CD4-positive, alpha-beta T cell treated with Interleukin-15 for 4 hours (primary cell): ENCODE results near the gene KRTAP5-3.
A peak's percentile ranks its signal among the peaks of the same experiment; 100 is the strongest.

Source experiments
- DNase-seq: peaks from one replicate; pipeline ENCODE4 v3.0.0-alpha.2; 2020; ENCODE audit warnings: low spot score

KRTAP5-3 gene

GRCh38 chr11:1643146-1643690, 35.0 kb upstream of the KRTAP5-3 start:
- no peak for DNase-seq

GRCh38 chr11:1642288-1643145, 34.3 kb upstream of the KRTAP5-3 start:
- no peak for DNase-seq

GRCh38 chr11:1641096-1641495, 32.8 kb upstream of the KRTAP5-3 start:
- DNase-seq = no peak

GRCh38 chr11:1640076-1640946, 32.0 kb upstream of the KRTAP5-3 start:
- no peak for DNase-seq

GRCh38 chr11:1639666-1640065, 31.4 kb upstream of the KRTAP5-3 start:
- no peak for DNase-seq

- no peak for DNase-seq
These were observed 30.9 kb upstream of the KRTAP5-3 start for GRCh38 chr11:1639102-1639620.

GRCh38 chr11:1638344-1638743, 30.1 kb upstream of the KRTAP5-3 start:
- no peak for DNase-seq

- no peak for DNase-seq
These were observed 29.4 kb upstream of the KRTAP5-3 start for GRCh38 chr11:1637628-1638027.

GRCh38 chr11:1636291-1636950, 28.2 kb upstream of the KRTAP5-3 start:
- DNase-seq = no peak

GRCh38 chr11:1633864-1634263, 25.6 kb upstream of the KRTAP5-3 start:
- no peak for DNase-seq

- DNase-seq = no peak
These were observed 23.9 kb upstream of the KRTAP5-3 start for GRCh38 chr11:1632053-1632714.

GRCh38 chr11:1631066-1631568, 22.9 kb upstream of the KRTAP5-3 start:
- DNase-seq = no peak

GRCh38 chr11:1630271-1630670, 22.0 kb upstream of the KRTAP5-3 start:
- DNase-seq = no peak

GRCh38 chr11:1629326-1630185, 21.3 kb upstream of the KRTAP5-3 start, which contains the start of gene KRTAP5-5:
KRTAP5-5 (plus strand) TSS chr11:1629775; CDS start chr11:1629841, 66 bp downstream.
- DNase-seq = no peak

GRCh38 chr11:1628506-1629325, 20.5 kb upstream of the KRTAP5-3 start:
- DNase-seq = peak; percentile 64

- no peak for DNase-seq
These were observed 17.3 kb upstream of the KRTAP5-3 start for GRCh38 chr11:1625541-1625940.

- no peak for DNase-seq
These were observed 16.4 kb upstream of the KRTAP5-3 start for GRCh38 chr11:1624621-1625020.

GRCh38 chr11:1623716-1624115, 15.5 kb upstream of the KRTAP5-3 start:
- no peak for DNase-seq

GRCh38 chr11:1622086-1622485, 13.8 kb upstream of the KRTAP5-3 start, which contains the start of gene KRTAP5-4:
KRTAP5-4 (minus strand) TSS chr11:1622138; CDS start chr11:1622093, 45 bp downstream.
- no peak for DNase-seq
